GM18520 (cell line): ENCODE data around the gene ZBTB46.
"Not testable (repeated sequence)": the region's sequence is repeated elsewhere in the genome, so short reads cannot be mapped to it uniquely, and the experiment has no call there.

Source experiments
- ATAC-seq: cut with Tn5 transposase; IDR thresholded peaks from one replicate; pipeline ENCODE4 v1.9.1; 2021; ENCODE audit not compliant: unreplicated experiment

The ZBTB46 gene

DNA sequence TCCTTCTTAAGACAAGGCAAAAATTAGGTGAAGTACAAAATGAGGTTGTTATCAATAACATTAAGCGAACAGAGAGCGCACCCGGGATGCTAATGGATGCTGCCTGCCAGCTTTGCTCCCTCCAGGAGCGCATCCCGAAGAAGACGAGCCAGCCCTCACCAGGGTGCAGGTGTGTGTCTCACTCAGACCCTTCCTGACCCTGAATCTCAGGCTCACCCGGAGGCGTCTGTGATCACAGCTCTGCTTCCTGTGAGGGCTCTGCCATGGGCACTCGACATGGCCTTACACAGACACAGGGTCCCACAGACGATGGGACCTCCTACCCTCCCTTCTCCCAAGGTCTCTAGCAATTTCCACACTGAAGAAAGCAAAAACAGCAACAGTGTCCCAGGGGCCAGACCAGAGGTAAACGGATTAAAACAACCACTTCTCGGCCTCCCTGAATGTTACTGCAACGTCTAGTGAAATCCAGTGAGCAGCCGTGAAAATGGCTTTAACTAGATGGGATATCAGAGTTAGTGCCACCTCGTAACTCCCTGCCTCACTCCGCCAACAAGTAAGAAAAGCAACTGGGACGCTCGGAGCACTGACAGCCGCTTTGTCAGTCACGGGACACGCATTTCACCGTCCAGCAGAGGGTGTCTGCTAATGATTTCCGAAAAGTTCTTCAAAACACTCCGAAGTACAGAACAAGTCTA, 11.7 kb downstream of the ZBTB46 start:
- no peak for ATAC-seq

DNA sequence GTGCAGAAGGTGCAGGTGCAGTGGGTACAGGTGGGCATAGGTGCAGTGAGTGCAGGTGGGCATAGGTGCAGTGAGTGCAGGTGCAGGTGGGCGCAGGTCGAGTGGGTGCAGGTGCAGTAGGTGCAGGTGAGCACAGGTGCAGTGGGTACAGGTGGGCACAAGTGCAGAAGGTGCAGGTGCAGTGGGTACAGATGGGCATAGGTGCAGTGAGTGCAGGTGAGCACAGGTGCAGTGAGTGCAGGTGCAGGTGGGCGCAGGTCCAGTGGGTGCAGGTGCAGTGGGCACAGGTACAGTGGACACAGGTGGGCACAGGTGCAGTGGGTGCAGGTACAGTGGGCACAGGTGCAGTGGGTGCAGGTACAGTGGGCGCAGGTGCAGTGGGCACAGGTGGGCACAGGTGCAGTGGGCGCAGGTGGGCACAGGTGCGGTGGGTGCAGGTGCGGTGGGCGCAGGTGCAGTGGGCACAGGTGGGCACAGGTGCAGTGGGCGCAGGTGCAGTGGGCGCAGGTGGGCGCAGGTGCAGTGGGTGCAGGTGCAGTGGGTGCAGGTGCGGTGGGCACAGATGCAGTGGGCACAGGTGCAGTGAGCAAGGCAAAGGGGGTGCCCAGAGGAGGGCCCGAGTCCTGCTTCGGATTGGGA, 15.3 kb downstream of the ZBTB46 start:
- ATAC-seq: no peak

DNA sequence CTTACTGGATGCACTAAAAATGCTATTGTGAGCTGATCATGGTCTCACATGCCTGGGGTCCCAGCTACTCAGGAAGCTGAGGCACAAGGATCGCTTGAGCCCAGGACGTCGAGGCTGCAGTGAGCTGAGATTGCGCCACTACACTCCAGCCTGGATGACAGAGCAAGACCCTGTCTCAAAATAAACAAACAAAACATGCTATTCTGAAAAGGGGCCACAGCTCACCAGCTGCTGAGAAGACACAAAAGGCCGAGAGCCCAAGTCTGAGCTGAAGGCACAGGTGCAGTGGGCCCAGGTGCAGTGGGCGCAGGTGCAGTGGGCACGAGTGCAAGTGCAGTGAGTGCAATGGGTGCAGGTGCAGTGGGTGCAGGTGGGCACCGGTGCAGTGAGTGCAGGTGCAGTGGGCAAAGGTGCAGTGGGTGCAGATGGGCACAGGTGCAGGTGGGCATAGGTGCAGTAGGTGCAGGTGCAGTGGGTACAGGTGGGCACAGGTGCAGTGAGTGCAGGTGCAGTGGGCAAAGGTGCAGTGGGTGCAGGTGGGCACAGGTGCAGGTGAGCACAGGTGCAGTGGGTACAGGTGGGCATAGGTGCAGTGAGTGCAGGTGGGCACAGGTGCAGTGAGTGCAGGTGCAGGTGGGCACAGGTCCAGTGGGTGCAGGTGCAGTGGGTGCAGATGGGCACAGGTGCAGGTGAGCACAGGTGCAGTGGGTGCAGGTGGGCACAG, 16.0 kb downstream of the ZBTB46 start:
- no peak for ATAC-seq

GRCh38 chr20:63811491-63811875, 19.6 kb downstream of the ZBTB46 start:
- ATAC-seq: no peak

DNA sequence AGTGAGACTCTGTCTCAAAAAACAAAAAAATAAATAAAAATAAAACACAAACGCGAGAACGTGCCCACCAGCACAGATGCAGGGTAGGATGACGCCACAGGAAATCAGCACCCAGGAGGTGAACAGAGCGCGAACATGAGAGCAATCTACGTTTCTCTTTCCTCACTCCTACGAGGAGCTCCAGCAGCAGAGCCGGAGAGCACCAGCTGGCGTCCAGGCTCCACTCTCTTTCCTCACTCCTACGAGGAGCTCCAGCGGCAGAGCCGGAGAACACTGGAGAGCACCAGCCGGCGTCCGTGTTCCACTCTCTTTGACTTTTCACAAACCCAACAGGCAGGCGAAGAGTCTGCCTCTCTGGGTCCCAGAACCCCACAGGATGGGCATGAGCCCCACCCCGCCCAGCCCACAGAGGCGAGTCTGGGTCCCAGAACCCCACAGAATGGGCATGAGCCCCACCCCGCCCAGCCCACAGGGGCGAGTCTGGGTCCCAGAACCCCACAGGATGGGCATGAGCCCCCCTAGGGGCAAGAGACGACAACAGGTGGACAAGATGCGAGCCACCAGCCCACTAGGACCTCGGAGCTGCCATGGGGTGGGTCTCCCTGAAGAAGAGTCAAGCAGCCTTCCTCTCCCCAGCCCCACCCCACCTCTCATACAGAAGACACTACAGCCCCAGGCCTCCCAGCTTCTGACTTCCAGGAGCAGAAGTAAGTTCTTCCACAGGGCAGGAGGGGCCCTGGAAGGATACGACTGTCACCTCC, 20.2 kb downstream of the ZBTB46 start:
- no peak for ATAC-seq

GRCh38 chr20:63809856-63810255, 21.2 kb downstream of the ZBTB46 start:
- no peak for ATAC-seq

DNA sequence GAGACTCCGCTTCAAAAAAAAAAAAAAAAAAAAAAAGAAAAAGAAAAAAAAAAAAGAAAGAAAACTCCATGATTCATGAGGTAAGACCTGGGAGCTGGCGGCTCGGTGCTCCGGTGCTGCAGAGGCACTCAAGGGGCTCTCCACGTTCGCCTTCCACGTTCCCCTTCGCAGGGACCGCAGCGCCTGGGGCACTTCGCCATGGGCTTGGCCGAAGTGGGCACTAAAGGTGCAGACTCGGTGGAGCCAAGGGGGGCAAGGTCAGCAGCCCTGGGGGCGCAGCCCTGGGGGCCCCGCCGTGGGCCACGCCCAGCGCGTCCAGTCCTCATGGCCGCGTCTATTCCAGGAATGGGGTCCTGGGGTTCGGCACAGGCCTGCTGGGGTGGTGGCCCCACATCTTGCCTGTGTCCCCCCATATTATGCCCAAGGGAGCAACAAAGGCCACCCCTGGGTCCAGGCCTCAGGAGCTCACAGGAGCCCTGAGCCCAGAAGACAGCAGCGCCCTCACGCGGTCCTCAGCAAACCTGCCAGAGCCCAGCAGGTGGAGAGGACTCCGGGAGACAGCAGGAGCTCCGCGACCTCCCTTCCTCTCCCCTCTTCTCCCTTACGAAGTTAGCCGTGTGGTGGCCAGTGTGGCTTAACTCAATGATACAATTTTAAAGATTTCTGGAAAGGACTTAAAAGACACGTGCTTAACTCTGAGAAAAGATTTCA, 21.9 kb downstream of the ZBTB46 start:
- ATAC-seq: no peak

GRCh38 chr20:63808145-63808724, 22.8 kb downstream of the ZBTB46 start:
- ATAC-seq: no peak

GRCh38 chr20:63807654-63808053, 23.4 kb downstream of the ZBTB46 start:
- no peak for ATAC-seq

DNA sequence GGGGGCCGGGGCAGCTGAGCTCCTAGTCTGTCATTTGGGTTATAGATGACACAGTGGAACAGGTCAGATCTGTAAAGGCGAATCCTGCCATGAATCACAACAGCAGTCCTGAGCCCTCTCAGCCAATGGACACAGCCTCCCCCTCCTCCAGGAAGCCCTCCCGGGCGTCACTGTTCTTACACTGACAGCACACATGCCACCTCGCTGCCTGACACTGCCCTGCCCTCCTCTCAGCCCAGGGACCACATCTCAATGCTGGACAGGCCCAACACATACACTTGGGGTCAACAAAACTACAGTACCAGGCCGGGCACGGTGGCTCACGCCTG, 26.8 kb downstream of the ZBTB46 start:
- ATAC-seq: no peak

- no peak for ATAC-seq
Measured at GRCh38 chr20:63802469-63803240, 28.4 kb downstream of the ZBTB46 start.

- not testable (repeated sequence) for ATAC-seq
Measured at GRCh38 chr20:63801174-63801573, 29.9 kb downstream of the ZBTB46 start.

DNA sequence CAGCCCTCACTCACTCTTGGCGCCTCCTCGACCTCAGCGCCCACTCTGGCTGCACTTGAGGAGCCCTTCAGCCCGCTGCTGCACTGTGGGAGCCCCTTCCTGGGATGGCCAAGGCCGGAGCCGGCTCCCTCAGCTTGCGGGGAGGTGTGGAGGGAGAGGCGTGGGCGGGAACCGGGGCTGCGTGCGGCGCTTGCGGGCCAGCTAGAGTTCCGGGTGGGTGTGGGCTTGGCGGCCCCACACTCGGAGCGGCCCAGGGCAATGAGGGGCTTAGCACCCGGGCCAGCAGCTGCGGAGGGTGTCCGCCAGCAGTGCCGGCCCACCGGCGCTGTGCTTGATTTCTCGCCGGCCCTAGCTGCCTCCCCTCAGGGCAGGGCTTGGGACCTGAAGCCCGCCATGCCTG, 30.7 kb downstream of the ZBTB46 start:
- ATAC-seq: not testable (repeated sequence)

- ATAC-seq: not testable (repeated sequence)
Measured at GRCh38 chr20:63799127-63799526, 31.9 kb downstream of the ZBTB46 start.

- not testable (repeated sequence) for ATAC-seq
Measured at GRCh38 chr20:63797175-63797574, 33.9 kb downstream of the ZBTB46 start.

DNA sequence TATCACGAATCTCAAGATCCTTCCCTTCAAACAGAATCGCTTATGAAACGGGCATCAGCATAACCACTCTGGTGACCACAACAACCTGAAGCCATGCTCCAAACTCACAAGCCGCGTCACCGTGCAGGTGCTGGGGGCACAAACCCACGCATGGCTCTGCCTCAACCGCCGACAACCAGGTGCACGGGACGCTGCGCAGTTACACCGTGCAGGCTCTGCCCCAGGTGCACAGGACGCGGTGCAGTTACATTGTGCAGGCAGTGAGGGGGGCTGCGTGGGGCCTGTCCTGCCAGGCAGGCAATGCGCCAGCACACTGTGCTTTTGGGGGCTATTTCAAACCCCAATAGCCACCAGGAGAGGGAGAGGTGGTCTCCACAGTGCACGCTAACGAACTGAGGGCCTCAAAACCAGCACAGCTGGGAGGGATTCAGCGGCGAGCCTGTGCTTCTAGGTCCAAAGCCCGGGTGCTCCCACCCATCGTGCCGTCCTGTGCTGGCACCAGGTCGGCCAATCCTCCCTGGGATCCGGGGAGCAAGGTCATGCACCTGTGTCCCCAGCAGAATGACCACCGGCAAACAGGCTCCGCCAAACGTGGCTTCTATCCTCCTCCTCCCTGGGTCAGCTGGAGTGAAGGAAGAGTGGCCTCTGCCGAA, 35.8 kb downstream of the ZBTB46 start:
- no peak for ATAC-seq

GRCh38 chr20:63794614-63795013, 36.5 kb downstream of the ZBTB46 start:
- no peak for ATAC-seq

DNA sequence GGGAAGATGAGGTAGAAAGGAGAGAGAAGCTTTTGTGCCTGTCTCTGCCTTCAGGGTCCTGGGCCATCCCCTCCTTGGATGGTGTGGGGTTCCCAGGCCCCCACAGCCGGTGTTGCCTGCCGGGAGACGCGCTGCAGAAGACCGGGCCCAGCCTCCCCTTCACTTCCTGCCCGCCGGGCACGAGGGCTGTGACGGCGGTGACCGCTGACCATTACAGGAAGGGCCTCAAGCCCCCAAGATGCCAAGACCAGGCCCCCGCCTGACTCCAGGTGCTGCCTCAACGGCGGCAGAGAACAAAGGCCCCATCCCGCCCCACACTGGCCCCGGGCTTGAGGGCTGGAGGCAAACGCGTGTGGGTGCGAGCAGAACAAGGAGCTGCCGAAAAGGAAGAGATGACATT, 38.2 kb downstream of the ZBTB46 start:
- no peak for ATAC-seq

DNA sequence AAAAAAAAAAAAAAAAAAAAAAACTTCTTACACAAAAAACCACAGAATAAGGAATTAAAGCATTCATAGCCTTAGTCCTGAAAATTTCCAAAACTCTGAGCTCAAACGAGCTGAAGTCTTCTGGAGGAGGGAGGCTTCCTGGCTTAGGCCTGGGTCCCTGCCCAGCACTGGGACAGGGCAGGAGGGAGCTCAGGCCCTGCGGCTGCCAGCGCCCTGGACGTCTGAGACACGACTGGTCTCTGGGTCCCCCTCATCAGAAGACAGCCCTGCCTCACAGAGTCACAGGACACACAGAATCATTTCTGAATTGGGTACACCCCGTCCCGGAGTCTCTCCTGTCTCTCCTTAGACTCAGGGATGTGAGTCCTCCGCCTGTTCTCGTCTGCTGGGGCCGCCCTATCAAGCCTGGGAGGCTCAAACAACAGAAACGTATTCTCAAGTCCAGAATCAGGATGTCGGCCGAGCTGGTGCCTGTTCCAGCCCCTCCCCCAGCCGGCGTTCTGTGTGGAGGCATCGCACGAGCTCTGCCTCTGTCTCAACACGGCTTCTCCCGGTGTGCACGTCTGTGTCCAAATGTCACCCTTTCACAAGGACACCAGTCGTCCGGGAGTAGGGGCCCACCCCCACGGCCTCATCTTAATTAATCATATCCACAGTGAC, 39.4 kb downstream of the ZBTB46 start:
- no peak for ATAC-seq
